Uterus (tissue), 2 donors: ENCODE results near the gene MLKL.

Source experiments
- CTCF ChIP-seq, 4 experiments: fragments of 200-600 bp in 2 of 4; fragments of 450-650 bp in 2 of 4; sonication (generic) in 2 of 4; IDR thresholded peaks; one replicate each; pipeline ENCODE4 v1.5.1; 2016 to 2019; ENCODE audit warnings: antibody characterized with exemption in 4 of 4, mild to moderate bottlenecking in 2 of 4, moderate library complexity in 1 of 4
- POLR2A ChIP-seq, 2 donors: fragments of 450-650 bp; IDR thresholded peaks; one replicate each; pipeline ENCODE4 v1.6.1; 2016; ENCODE audit warnings: antibody characterized with exemption in 2 of 2, mild to moderate bottlenecking in 1 of 2, moderate library complexity in 1 of 2

GRCh38 chr16:74633686-74634085 is 67.0 kb downstream of the MLKL start:
- TF ChIP-seq CTCF (IDR thresholded peaks at IDR 0.05) (no peak), POLR2A (IDR thresholded peaks at IDR 0.05) (no peak)
